Left lobe of liver (tissue), 2 donors: ENCODE results near the gene TK2. TPM values are rescaled to one million over a fixed set of nuclear protein-coding genes. Genes with fewer than 3 reads are reported as not detected.
"Not testable (repeated sequence)": the region's sequence is repeated elsewhere in the genome, so short reads cannot be mapped to it uniquely, and the experiment has no call there.

Source experiments
- ATAC-seq: fragments of 200-7000 bp; cut with Tn5 transposase; one replicate; pipeline ENCODE4 v1.9.1; 2020; ENCODE audit warnings: mild to moderate bottlenecking, moderate library complexity
- DNase-seq: peaks from one replicate; pipeline ENCODE4 v3.0.0-alpha.2; 2020; ENCODE audit warnings: low spot score
- total RNA-seq: library from RNA; stranded (reverse); gene quantifications from one replicate; pipeline ENCODE4 v1.2.1, GENCODE V29; 2021
- donor health status: DM: no; HTN: no; CAD: no; lungs with moderate emphysema.
- donor health status: DM: no; HTN: yes; CAD: no.

The TK2 gene
- total RNA-seq, 1 donor from 2014 or later = 39.0 TPM

DNA sequence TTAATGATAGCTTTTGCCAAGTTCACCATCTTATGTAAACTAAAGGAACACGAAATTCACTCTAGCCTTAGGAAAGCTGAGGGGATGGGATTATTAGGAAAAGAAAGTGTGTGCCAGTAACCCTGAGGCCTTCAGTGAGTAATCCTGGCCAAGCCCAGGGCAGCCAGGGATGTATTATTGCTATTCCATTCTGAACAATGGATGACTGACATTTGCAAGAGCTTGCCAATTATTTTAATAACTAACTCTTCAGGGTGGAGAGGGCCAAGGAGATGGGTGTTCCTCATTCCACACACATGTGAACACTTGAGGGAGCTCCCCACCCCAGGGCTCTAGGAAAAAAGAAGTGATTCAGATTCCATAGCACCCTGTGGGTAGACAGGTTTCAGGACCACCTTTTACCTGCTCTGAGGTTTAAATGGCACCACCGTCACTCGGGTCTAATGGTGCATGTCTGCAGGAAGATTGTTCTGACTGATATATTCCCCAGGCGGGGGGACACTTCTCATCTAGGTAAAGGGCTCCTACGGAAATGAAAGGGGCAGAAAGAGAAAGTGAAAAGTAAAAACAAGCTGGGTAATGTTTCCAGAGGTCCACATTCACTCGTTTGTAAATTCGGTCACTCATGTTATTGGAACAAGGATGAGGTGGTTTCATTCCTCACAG, 41.5 kb downstream of the TK2 start:
- ATAC-seq (peak; percentile 5), DNase-seq (no peak)

DNA sequence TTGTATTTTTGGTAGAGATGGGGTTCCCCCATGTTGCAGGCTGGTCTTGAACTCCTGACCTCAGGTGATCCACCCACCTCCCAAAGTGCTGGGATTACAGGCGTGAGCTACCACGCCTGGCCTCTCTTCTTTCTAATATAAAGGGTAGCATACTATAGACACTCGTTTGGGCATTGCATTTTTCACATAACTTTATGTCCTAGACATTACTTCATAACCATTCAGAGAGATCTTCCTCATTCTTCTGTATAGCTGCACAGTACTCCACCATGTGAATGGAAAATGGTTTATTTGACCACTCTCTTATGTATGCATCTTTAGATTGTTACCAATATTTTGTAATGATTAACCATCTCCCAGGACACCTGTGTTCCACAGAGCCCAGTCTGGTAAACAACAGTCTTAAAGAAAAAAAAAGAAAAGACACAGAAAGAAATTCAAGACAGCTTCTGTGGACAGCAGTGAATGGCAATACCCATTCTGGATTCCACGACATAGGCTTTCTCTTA, 42.1 kb downstream of the TK2 start:
- no peak for ATAC-seq
- DNase-seq = no peak

DNA sequence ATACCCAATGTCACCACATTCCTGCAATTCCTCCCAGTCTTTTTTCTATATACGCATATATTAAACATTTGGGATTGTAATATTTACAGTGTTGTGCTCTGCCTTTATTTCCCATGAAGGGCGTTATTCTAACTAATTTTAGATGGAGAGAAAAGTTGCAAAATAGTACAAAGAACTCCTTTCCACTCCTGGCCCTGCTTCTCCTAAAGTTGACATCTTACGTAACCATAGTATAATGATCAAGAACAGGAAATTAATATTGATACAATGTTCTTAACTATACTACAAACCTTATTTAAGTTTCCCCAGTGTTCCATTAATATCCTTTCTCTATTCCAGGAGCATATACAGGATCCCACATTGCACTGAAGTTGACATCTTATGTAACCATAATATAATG, 46.3 kb downstream of the TK2 start:
- no peak for DNase-seq
- ATAC-seq = peak; percentile 35

DNA sequence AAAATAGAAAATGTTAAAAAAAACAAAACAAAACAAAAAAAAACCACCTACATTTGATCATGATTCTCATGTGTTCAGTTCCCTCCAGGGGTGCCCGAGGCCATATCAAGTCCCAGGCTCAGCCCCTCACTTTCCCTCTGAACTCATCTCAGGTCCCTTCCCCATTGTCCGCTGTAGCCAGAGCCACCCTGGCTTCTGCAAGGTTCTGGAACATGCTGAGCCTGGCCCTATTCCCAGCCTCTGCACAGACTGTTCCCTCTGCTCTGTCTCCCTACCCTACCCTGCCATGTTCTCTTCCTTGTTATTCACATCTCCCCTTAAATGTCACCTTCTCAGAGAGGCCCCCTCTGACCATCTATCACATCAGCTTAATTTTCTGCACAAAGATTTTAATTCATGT, 46.9 kb downstream of the TK2 start:
- peak; percentile 91 for DNase-seq
- peak; percentile 86 for ATAC-seq

DNA sequence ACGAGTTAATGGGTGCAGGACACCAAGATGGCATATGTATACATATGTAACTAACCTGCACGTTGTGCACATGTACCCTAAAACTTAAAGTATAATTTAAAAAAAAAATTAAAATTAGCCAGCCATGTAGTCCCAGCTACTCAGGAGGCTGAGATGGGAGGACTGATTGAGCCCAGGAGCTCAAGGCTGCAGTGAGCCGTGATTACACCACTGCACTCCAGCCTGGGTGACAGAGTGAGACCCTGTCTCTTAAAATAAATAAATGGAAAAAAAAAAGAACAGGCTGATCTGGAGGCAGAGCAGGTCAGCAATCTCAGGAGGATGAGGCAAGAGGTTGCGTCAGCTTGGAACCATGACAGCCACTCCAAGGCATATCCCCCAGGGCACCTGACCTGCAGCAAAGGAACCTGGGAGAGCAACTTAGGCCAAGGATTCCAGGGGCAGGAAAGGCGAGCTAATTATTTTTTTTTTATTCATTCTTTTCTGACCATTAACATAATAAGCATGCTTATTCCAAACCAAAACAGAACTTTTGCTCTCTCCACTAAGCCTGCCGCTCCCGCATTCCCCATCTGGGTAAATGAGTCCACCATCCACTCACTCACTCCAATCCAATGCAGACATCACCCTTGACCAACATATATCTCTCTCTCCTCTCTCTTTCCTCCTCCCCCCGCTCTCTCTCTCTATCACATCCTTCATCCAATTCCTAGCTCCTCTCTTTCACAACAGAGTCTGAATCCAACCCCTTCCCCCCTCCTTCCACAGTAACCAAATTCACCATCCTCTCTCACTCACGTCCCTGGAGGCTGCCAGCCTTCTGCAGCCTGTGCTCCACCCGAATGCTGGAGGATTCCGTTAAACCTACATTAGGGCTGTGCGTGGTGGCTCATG, 47.7 kb downstream of the TK2 start:
- ATAC-seq (peak; percentile 79), DNase-seq (peak; percentile 92)

DNA sequence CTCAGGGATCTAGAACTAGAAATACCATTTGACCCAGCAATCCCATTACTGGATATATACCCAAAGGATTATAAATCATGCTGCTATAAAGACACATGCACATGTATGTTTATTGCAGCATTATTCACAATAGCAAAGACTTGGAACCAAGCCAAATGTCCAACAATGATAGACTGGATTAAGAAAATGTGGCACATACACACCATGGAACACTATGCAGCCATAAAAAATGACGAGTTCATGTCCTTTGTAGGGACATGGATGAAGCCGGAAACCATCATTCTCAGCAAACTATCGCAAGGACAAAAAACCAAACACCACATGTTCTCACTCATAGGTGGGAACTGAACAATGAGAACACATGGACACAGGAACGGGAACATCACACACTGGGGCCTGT, 48.4 kb downstream of the TK2 start:
- not testable (repeated sequence) for DNase-seq, ATAC-seq

DNA sequence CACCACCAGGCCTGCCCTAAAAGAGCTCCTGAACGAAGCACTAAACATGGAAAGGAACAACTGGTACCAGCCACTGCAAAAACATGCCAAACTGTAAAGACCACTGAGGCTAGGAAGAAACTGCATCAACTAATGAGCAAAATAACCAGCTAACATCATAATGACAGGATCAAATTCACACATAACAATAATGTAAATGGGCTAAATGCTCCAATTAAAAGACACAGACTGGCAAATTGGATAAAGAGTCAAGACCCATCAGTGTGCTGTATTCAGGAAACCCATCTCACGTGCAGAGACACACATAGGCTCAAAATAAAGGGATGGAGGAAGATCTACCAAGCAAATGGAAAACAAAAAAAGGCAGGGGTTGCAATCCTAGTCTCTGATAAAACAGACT, 52.0 kb downstream of the TK2 start:
- DNase-seq, ATAC-seq: not testable (repeated sequence)

DNA sequence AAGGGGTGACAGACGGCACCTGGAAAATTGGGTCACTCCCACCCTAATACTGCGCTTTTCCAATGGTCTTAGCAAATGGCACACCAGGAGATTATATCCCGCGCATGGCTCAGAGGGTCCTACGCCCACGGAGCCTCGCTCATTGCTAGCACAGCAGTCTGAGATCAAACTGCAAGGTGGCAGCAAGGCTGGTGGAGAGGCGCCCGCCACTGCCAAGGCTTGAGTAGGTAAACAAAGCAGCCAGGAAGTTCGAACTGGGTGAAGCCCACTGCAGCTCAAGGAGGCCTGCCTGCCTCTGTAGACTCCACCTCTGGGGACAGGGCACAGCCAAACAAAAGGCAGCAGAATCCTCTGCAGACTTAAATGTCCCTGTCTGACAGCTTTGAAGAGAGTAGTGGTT, 53.7 kb downstream of the TK2 start:
- DNase-seq, ATAC-seq: not testable (repeated sequence)

DNA sequence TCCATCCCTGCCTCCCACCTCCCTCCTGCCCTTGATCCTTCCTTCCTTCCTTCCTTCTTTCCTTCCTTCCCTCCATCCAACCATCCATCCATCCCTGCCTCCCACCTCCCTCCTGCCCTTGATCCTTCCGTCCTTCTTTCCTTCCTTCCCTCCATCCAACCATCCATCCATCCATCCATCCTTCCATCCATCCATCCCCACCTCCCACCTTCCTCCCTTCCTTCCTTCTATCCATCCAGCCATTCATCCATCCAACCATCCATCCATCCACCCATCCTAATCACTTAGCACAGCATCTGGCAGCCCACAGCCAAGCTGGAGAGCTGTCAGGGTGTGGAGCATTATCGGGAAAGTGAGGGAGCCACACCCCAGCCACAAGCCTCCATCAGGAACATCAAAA, 54.5 kb downstream of the TK2 start:
- DNase-seq (no peak), ATAC-seq (no peak)

DNA sequence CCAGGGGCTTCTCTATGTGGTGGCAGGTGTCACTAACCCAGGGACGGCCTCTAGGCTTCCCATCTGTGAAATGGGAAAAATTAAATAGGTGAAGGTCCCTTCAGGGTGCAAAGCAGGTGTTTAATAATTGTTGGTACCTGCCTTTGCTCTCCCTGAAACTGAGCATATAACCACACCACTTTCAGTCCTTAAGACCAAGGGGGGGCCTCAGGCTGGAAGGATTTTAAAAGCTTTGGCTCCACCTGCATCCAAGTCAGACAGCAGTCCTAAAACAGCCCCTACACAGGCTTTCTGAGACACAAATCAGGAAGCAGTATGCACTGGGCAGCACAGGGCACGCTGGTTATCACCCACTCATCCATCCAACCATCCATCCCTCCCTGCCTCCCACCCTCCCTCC, 55.0 kb downstream of the TK2 start:
- DNase-seq (no peak), ATAC-seq (no peak)

DNA sequence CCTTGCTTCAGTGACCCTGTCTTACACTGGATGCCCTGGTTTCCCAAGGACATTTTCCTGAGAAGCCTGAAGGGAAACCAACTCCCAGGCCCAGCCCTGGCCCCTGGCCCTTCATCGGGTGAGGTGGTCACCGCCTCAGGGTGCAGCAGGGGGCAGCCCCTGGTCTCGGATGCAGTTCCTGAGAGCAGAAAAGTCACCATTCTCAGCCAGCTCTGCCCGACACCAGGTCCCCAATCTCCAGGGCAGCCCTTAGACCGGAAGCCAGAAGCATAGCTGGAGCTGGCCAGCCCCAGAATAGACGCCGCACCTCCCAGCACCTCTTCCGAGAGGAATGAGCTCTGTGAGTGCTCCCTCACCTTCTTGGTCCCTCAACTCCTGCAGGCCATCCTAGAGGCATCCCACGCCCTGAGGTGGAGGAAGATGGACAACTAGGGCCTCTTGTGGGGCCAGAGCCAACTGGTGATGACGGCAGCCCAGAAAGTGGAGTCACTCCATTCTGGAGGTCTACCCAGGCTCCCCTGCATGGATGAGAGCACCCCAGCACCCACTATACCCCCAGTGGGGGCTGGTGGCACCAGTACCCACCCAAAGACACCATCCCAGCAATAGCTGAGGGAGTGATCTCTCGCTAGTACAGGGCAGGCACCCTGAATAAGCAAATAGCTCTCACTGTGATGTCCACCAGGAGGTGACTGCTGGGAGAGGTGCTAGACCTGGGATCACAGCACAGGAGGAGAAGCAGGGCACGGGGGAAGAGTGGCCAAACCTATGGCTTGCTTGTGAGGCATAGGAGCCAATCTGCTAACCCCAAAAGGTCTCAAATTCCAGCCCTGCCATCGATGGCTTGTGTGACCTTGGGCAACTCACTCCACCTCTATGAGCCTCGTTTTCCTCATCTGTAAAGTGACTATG, 56.2 kb downstream of the TK2 start:
- ATAC-seq = no peak
- no peak for DNase-seq

DNA sequence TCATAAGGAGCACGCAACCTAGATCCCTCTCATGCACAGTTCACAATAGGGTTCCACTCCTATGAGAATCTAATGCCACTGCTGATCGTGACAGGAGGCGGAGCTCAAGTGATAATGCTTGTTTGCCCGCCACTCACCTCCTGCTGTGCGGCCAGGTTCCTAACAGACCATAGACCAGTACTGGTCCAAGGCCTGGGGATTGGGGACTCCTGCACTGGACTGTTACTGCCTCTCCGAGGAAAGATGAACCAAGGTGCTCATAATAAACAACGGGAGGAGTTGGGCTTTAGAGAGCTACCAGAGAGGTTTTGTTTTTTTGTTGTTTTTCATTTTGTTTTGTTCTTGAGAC, 58.2 kb downstream of the TK2 start:
- no peak for ATAC-seq
- no peak for DNase-seq

DNA sequence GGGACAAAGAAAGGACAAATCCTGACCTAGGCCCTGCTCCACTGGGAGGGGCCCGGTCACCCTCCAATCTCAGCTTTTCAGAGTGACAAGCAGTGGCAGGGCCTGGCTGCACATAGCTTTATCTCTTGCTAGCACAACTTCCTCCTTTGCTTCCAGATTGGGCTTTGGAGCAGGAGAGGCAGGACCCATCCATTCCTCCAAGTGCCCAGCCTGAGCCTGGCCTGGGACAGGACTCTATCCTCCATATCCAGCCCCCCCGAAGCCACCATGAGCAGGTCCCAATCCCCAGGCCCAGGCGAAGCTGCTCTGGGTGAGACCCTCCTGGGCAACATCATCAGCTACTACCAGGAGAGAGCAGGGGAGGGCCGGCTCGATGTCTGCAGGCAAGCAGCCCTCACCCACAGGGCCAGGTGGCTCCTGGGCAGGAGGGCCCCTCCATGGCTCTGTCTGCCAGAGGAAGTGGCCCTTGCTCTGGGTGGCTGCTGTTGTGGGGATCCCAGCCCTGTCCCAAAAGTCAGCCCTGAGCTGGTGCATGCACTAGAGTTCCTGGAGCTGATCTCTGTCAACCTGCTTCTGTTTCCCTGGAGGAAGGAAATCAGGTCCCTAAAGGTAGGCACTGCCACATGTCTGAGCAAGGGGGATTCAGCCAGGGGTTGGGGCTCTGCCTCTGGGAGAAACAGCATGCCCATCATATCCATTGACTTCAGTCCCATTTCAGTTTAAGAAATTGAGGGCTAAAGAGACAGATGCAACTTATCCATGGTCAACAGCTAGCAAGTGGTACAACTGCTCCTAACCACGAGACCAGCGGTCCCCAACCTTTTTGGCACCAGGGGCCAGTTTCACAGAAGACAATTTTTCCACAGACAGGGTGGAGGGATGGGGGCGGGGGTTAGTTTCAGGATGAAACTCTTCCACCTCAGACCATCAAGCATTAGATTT, 58.9 kb downstream of the TK2 start:
- DNase-seq = no peak
- peak; percentile 42 for ATAC-seq

DNA sequence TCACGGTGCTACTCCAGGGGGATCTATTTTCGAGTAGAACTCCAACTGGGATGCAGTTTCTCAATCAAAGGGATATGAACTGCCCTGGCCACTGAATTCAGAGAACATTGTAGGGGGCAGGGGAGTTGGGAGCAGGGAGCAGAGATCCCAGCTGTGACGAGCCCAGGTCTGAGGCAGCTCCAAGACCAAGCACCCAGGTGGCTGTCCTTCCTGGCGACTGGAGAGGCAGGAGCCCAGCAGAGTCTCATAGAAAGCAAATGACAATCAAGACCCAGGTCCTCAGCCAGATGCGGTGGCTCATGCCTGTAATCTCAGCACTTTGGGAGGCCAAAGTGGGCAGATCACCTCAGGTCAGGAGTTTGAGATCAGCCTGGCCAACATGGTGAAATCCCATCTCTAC, 60.1 kb downstream of the TK2 start:
- no peak for DNase-seq
- ATAC-seq = no peak

DNA sequence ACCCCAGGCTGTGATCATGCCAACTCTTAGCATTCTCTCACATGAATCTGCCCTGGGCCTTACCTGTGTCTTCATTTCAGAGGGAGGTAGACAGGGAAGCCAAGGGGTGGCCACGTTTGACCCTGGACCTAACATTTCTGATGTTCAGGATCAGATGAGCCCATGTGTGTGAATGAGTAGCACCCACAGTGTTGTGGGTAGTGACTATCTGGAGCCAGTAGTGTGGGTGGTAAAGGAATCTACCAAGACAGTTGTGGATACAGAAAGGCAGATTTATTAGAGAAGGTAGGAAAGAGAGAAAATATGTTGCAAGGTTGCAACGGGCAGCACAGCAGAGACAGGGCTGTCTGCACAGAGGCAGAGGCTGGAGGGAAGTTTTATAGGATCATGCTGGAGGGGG, 60.5 kb downstream of the TK2 start:
- ATAC-seq (no peak), DNase-seq (peak; percentile 26)

DNA sequence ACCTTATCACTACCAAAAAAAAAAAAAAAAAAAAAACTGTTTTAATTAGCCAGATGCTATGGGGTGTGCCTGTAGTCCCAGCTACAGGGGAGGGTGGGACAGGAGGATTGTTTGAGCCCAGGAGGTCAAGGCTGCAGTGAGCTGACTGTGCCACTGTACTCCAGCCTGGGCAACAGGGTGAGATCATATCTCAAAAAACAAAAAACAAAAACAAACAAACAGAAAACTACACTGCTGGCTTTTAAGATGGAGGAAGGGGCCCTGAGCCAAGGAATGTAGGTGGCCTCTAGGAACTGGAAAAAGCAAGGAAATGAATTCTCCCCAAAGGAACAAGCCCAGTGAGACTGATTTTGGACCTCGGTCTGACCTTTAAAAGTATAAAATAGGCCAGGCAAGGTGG, 61.4 kb downstream of the TK2 start:
- DNase-seq = no peak
- no peak for ATAC-seq

DNA sequence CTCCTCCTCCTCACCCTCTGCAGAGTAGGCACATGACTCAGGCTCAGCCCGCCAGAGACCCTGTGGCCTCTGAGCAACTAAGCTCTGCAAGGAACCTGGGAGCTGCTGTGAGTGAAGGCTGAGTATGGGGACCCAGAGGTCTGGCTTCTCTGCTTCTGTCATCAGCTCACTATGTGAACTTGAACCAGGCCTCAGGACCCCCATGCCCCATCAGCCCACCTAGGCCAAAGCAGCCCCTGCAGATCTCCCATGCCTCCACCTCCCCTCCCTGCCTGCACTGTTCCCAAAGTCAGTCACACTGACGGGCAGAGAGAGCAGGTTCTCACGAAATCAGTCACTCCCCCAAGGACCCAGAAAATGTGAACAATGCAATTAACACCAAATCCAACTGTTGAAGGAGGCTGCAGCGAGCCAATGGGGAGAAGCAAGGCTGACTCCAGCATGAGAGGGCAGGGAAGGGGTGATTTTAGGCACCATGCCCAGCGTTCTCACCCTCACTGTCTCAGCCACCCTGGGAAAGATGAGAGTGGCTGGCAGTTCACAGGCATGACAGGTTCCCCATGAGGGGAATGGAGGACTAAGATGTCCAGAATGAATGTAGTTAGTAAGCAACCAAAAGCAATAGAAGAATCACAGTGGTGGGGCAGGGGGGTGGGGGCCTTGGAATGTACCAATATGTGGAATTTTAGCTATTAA, 62.2 kb downstream of the TK2 start:
- peak; percentile 41 for DNase-seq
- no peak for ATAC-seq

DNA sequence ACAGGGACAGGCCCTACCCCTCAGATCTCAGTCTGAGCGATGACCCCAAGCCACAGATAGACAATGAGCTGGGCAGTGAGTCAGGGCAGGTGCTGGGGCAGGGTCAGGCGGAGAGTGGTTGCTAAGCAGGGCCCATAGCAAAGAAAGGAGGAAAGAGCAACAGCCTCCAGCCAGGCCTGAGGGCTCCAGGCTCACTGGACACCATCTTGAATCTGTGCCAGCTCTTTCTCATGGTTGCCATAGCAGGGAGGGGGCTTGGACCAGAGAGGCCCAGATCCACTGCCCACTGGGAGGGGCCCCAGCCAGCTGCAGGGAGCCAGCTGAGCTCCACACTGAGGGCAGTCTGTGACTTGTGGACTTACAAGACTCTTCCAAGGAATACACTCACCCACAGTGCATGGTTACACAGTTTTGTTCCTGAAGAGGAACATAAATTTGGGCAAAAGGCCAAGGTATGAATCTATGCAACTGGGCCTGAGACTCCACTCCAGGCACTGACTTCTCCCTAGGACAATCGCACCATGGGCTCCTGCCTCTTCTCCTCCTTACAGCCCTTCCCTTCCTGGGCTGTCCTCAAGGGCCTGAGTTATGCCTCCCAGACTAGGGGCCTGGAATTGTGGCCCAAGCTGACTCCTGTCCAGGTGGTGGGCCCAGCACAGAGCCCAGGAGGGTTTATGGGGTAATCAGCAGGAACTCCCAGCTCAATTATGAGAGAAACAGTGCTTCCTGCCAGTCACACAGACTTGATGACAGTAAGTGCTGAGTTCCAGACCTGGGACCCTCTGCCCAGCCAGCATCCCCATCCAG, 62.9 kb downstream of the TK2 start:
- DNase-seq (peak; percentile 44), ATAC-seq (peak; percentile 9)
